Measurements from ENCODE around the gene ATF6. TPM values are rescaled to one million over a fixed set of nuclear protein-coding genes. Genes with fewer than 3 reads are reported as not detected.

ATF6 gene
- total and polyA plus RNA-seq, 9 of the 15 experiments (the other 6 are each of a cell fraction or from before 2014, with no cell fraction given): 11.7 to 32.4 (median 20.4) TPM

GRCh38 chr1:161838362-161838761 lies 72.2 kb downstream of the ATF6 start:
- Histone ChIP-seq H3K4me1 (replicated peaks in 1 of 2; ENCODE audit: control insufficient read depth in 2 of 2, insufficient read depth in 2 of 2, low read length in 2 of 2) (no peaks in the 10 kb centered on the region), H3K79me2 (ENCODE audit: control insufficient read depth, insufficient read depth, low read length) (no peaks in the 10 kb centered on the region), H3K27me3 (ENCODE audit: control insufficient read depth in 2 of 2, insufficient read depth in 2 of 2, low read length in 2 of 2) (no peaks in the 10 kb centered on the region), H4K20me1 (replicated peaks; ENCODE audit: control insufficient read depth, insufficient read depth, low read length) (no peaks in the 10 kb centered on the region), H3K27ac (ENCODE audit: extremely low read depth, low read depth, low read length) (no peak overlapping the region), H3K4me3 (no peak overlapping the region), H3K4me2 (ENCODE audit: insufficient read depth, low read length) (no peak overlapping the region), H3K36me3 (ENCODE audit: control insufficient read depth, insufficient read depth, low read length) (peaks cover 27% of the 10 kb centered on the region; the same call in 2 of the 3 replicates), H2AFZ (ENCODE audit: low read depth, low read length) (no peak overlapping the region), H3K9ac (ENCODE audit: insufficient read depth in 1 of 2, low read depth in 2 of 2, low read length in 2 of 2) (no peak overlapping the region), H3K9me3 (replicated peaks; ENCODE audit: control insufficient read depth, insufficient read depth, low read depth, low read length) (no peaks in the 10 kb centered on the region), H3K9me1 (ENCODE audit: control insufficient read depth, insufficient read depth, low read length) (no peaks in the 10 kb centered on the region)
- in situ Hi-C loops (cut with MboI): no loop called here
- no peak for FAIRE-seq
- DNase-seq (ENCODE audit: extremely low read depth in 1 of 4, low spot score in 3 of 4): no peak
- intact Hi-C loops (cut with micrococcal nuclease): no loop called here
- BruUV-seq (replicated peaks): no TSS peak
- ChIA-PET CTCF (ENCODE audit: low intra/inter-chr PET ratio) (no interaction called here), POLR2A (no interaction called here)
- ATAC-seq: no peak
- WGBS (ENCODE audit: insufficient coverage, low coverage, missing lambda C conversion rate): 95% methylated on average over 3 of the region's 3 CpGs
- no peak for TF ChIP-seq ZNF445 (CRISPR knock-in tag; IDR thresholded peaks at IDR 0.05; ENCODE audit: low read depth)
- TF ChIP-seq CREBBP (IDR thresholded peaks at IDR 0.05; ENCODE audit: low read depth, low read length): no peak
- no peak for TF ChIP-seq MTA3 (IDR thresholded peaks at IDR 0.05; ENCODE audit: borderline replicate concordance)
- TF ChIP-seq, protein P1, sequence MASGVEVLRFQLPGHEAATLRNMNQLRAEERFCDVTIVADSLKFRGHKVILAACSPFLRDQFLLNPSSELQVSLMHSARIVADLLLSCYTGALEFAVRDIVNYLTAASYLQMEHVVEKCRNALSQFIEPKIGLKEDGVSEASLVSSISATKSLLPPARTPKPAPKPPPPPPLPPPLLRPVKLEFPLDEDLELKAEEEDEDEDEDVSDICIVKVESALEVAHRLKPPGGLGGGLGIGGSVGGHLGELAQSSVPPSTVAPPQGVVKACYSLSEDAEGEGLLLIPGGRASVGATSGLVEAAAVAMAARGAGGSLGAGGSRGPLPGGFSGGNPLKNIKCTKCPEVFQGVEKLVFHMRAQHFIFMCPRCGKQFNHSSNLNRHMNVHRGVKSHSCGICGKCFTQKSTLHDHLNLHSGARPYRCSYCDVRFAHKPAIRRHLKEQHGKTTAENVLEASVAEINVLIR (CRISPR knock-in tag; IDR thresholded peaks at IDR 0.05): no peak
- TF ChIP-seq ZKSCAN3 (CRISPR knock-in tag; IDR thresholded peaks at IDR 0.05): no peak
- no peak for TF ChIP-seq HIVEP1 (CRISPR knock-in tag; IDR thresholded peaks at IDR 0.05)
- no peak for TF ChIP-seq PTBP1 (IDR thresholded peaks at IDR 0.05; ENCODE audit: low read depth, low read length)
- TF ChIP-seq, protein P2, sequence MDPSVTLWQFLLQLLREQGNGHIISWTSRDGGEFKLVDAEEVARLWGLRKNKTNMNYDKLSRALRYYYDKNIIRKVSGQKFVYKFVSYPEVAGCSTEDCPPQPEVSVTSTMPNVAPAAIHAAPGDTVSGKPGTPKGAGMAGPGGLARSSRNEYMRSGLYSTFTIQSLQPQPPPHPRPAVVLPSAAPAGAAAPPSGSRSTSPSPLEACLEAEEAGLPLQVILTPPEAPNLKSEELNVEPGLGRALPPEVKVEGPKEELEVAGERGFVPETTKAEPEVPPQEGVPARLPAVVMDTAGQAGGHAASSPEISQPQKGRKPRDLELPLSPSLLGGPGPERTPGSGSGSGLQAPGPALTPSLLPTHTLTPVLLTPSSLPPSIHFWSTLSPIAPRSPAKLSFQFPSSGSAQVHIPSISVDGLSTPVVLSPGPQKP (CRISPR knock-in tag; IDR thresholded peaks at IDR 0.05): no peak
- no peak for TF ChIP-seq ZNF655 (CRISPR knock-in tag; IDR thresholded peaks at IDR 0.05)
- no peak for TF ChIP-seq ETS2 (tag; IDR thresholded peaks at IDR 0.05; ENCODE audit: borderline replicate concordance, poor library complexity, severe bottlenecking)
- TF ChIP-seq CREB5 (CRISPR knock-in tag; IDR thresholded peaks at IDR 0.05): no peak
- TF ChIP-seq ZNF146 (CRISPR knock-in tag; IDR thresholded peaks at IDR 0.05; ENCODE audit: unreplicated experiment): no peak
- TF ChIP-seq SRF (CRISPR knock-in tag; IDR thresholded peaks at IDR 0.05): no peak
- no peak for TF ChIP-seq YY1 (IDR thresholded peaks at IDR 0.05; ENCODE audit: borderline replicate concordance in 1 of 3, control insufficient read depth in 1 of 3, extremely low read depth in 1 of 3, insufficient read depth in 3 of 3, insufficient read length in 1 of 3, insufficient replicate concordance in 2 of 3, low read depth in 1 of 3, low read length in 2 of 3)
- TF ChIP-seq KLF10 (CRISPR knock-in tag; IDR thresholded peaks at IDR 0.05): no peak
